ENCODE results near the gene GPALPP1. TPM values are rescaled to one million over a fixed set of nuclear protein-coding genes. Genes with fewer than 3 reads are reported as not detected.

GPALPP1 gene
- total RNA-seq, 1 donor from 2014 or later = 18.5 TPM

- no peak for DNase-seq (ENCODE audit: low read depth)
- no peaks in the 10 kb centered on the region for H3K4me1 Mint-ChIP-seq (ENCODE audit: low read depth, unreplicated experiment)
- Histone ChIP-seq H3K36me3 (ENCODE audit: insufficient read depth, low read length) (peaks cover 23% of the 10 kb centered on the region), H3K79me2 (ENCODE audit: insufficient read depth, low read length) (no peaks in the 10 kb centered on the region), H3K27me3 (ENCODE audit: insufficient read depth, low read length) (no peaks in the 10 kb centered on the region), H3K4me1 (ENCODE audit: insufficient read depth, low read length) (no peaks in the 10 kb centered on the region), H3K9me3 (ENCODE audit: insufficient read depth, low read depth, low read length) (no peaks in the 10 kb centered on the region), H4K20me1 (ENCODE audit: insufficient read depth, low read length) (no peaks in the 10 kb centered on the region), H3K4me2 (ENCODE audit: low read length) (no peak overlapping the region), H3K4me3 (ENCODE audit: insufficient read depth, low read depth, low read length) (no peak overlapping the region), H3K9ac (ENCODE audit: low read length) (no peak overlapping the region), H2AFZ (ENCODE audit: low read depth, low read length) (no peak overlapping the region), H3K27ac (ENCODE audit: low read depth, low read length) (no peak overlapping the region)
- TF ChIP-seq EZH2 (IDR thresholded peaks at IDR 0.05; ENCODE audit: insufficient read depth, low read length) (no peak), CTCF (IDR thresholded peaks at IDR 0.05; ENCODE audit: insufficient read depth, low read depth, low read length) (no peak)
- no peaks in the 10 kb centered on the region for H3K27me3 Mint-ChIP-seq (ENCODE audit: low read depth, unreplicated experiment)
- H3K27ac Mint-ChIP-seq (ENCODE audit: unreplicated experiment) = no peak overlapping the region
- FAIRE-seq = no peak
- no peaks in the 10 kb centered on the region for H3K36me3 Mint-ChIP-seq (ENCODE audit: low read depth, unreplicated experiment)
- H3K4me3 Mint-ChIP-seq (ENCODE audit: unreplicated experiment) = no peak overlapping the region
- no peaks in the 10 kb centered on the region for H3K9me3 Mint-ChIP-seq (ENCODE audit: unreplicated experiment)
These were observed 35.5 kb downstream of the GPALPP1 start for GRCh38 chr13:45024847-45025246.

GRCh38 chr13:45034342-45034741, 45.0 kb downstream of the GPALPP1 start:
- Histone ChIP-seq H3K4me1 (ENCODE audit: insufficient read depth, low read length) (no peaks in the 10 kb centered on the region), H3K27me3 (ENCODE audit: insufficient read depth, low read length) (no peaks in the 10 kb centered on the region), H3K9me3 (ENCODE audit: insufficient read depth, low read depth, low read length) (no peaks in the 10 kb centered on the region), H3K9ac (ENCODE audit: low read length) (no peak overlapping the region), H4K20me1 (ENCODE audit: insufficient read depth, low read length) (no peaks in the 10 kb centered on the region), H3K36me3 (ENCODE audit: insufficient read depth, low read length) (peaks cover 3% of the 10 kb centered on the region), H3K27ac (ENCODE audit: low read depth, low read length) (no peak overlapping the region), H3K4me2 (ENCODE audit: low read length) (no peak overlapping the region), H2AFZ (ENCODE audit: low read depth, low read length) (no peak overlapping the region), H3K4me3 (ENCODE audit: insufficient read depth, low read depth, low read length) (no peak overlapping the region), H3K79me2 (ENCODE audit: insufficient read depth, low read length) (no peaks in the 10 kb centered on the region)
- H3K9me3 Mint-ChIP-seq (ENCODE audit: unreplicated experiment) = no peaks in the 10 kb centered on the region
- H3K27me3 Mint-ChIP-seq (ENCODE audit: low read depth, unreplicated experiment) = no peaks in the 10 kb centered on the region
- FAIRE-seq (no peak), DNase-seq (ENCODE audit: low read depth) (no peak)
- TF ChIP-seq EZH2 (IDR thresholded peaks at IDR 0.05; ENCODE audit: insufficient read depth, low read length) = no peak
- no peak for TF ChIP-seq CTCF (IDR thresholded peaks at IDR 0.05; ENCODE audit: insufficient read depth, low read depth, low read length)
- peaks cover 4% of the 10 kb centered on the region for H3K36me3 Mint-ChIP-seq (ENCODE audit: low read depth, unreplicated experiment)
- no peak overlapping the region for H3K27ac Mint-ChIP-seq (ENCODE audit: unreplicated experiment)
- H3K4me3 Mint-ChIP-seq (ENCODE audit: unreplicated experiment) = no peak overlapping the region
- H3K4me1 Mint-ChIP-seq (ENCODE audit: low read depth, unreplicated experiment) = no peaks in the 10 kb centered on the region

DNA sequence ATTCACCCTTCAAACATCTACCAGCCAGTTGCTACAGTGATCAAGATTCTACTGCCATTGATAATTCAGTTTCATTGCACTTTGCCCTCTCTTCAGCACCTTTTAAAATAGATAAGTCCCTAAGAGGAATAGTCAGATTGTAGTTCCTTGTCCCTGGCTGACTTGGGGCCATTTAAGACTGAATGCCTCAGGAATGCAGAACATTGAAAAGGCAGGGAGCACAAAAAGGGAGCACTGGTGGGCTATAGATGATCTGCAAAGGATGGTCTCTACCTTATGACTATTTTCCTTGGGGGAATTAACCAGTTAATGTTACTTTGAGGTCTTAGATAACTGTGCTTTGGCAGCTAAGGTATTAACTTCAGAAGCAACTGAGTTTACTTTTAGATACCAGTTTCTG, 46.9 kb downstream of the GPALPP1 start:
- H3K4me3 Mint-ChIP-seq (ENCODE audit: unreplicated experiment) = no peak overlapping the region
- no peak overlapping the region for H3K27ac Mint-ChIP-seq (ENCODE audit: unreplicated experiment)
- TF ChIP-seq EZH2 (IDR thresholded peaks at IDR 0.05; ENCODE audit: insufficient read depth, low read length) (no peak), CTCF (IDR thresholded peaks at IDR 0.05; ENCODE audit: insufficient read depth, low read depth, low read length) (no peak)
- Histone ChIP-seq H3K27me3 (ENCODE audit: insufficient read depth, low read length) (no peaks in the 10 kb centered on the region), H4K20me1 (ENCODE audit: insufficient read depth, low read length) (no peaks in the 10 kb centered on the region), H3K27ac (ENCODE audit: low read depth, low read length) (no peak overlapping the region), H2AFZ (ENCODE audit: low read depth, low read length) (no peak overlapping the region), H3K9me3 (ENCODE audit: insufficient read depth, low read depth, low read length) (no peaks in the 10 kb centered on the region), H3K4me1 (ENCODE audit: insufficient read depth, low read length) (no peaks in the 10 kb centered on the region), H3K79me2 (ENCODE audit: insufficient read depth, low read length) (no peaks in the 10 kb centered on the region), H3K36me3 (ENCODE audit: insufficient read depth, low read length) (peaks cover 3% of the 10 kb centered on the region), H3K4me2 (ENCODE audit: low read length) (no peak overlapping the region), H3K9ac (ENCODE audit: low read length) (no peak overlapping the region), H3K4me3 (ENCODE audit: insufficient read depth, low read depth, low read length) (no peak overlapping the region)
- H3K9me3 Mint-ChIP-seq (ENCODE audit: unreplicated experiment) = no peaks in the 10 kb centered on the region
- H3K27me3 Mint-ChIP-seq (ENCODE audit: low read depth, unreplicated experiment) = no peaks in the 10 kb centered on the region
- no peaks in the 10 kb centered on the region for H3K4me1 Mint-ChIP-seq (ENCODE audit: low read depth, unreplicated experiment)
- peaks cover 4% of the 10 kb centered on the region for H3K36me3 Mint-ChIP-seq (ENCODE audit: low read depth, unreplicated experiment)
- no peak for FAIRE-seq
- DNase-seq (ENCODE audit: low read depth) = no peak
